Lung (tissue), 16 donors: ENCODE results near the gene ISLR. TPM values are rescaled to one million over a fixed set of nuclear protein-coding genes. Genes with fewer than 3 reads are reported as not detected.
A peak's percentile ranks its signal among the peaks of the same experiment; 100 is the strongest.

Experiments
- ATAC-seq: fragments of 200-7000 bp; cut with Tn5 transposase; one replicate; pipeline ENCODE4 v1.9.1; 2020; ENCODE audit warnings: moderate number of reproducible peaks; ENCODE audit not compliant: insufficient read depth, low FRiP score
- DNase-seq, 3 donors: peaks; one replicate each; pipeline ENCODE4 v3.0.0-alpha.2; 2013 to 2017
- H3K27ac ChIP-seq, 2 donors: one replicate each; pipeline ENCODE4 v1.5.1; 2013; ENCODE audit warnings: mild to moderate bottlenecking in 2 of 2, moderate library complexity in 2 of 2, control low read depth in 1 of 2, inconsistent platforms in 1 of 2, low read depth in 1 of 2, low read length in 1 of 2
- H3K27me3 ChIP-seq, 3 donors: one replicate each; pipeline ENCODE4 v1.5.1; 2013; ENCODE audit warnings: low read length in 2 of 3; ENCODE audit not compliant: control insufficient read depth in 3 of 3, insufficient read depth in 3 of 3
- H3K36me3 ChIP-seq, 4 donors: one replicate each; pipeline ENCODE4 v1.5.1; 2013; ENCODE audit warnings: low read length in 4 of 4, mild to moderate bottlenecking in 1 of 4, moderate library complexity in 1 of 4; ENCODE audit not compliant: control insufficient read depth in 4 of 4, insufficient read depth in 4 of 4
- H3K4me1 ChIP-seq, 5 donors: one replicate each; pipeline ENCODE4 v1.5.1; 2013; ENCODE audit warnings: low read length in 5 of 5, mild to moderate bottlenecking in 2 of 5, moderate library complexity in 1 of 5; ENCODE audit not compliant: control insufficient read depth in 5 of 5, insufficient read depth in 5 of 5
- H3K4me3 ChIP-seq: one replicate; pipeline ENCODE4 v1.5.1; 2013; ENCODE audit warnings: mild to moderate bottlenecking, control low read depth, moderate library complexity
- H3K9ac ChIP-seq, 2 donors: one replicate each; pipeline ENCODE4 v1.5.1; 2013; ENCODE audit warnings: low read length in 2 of 2, control low read depth in 1 of 2; ENCODE audit not compliant: insufficient read depth in 1 of 2
- H3K9me3 ChIP-seq, 4 donors: one replicate each; pipeline ENCODE4 v1.5.1; 2013; ENCODE audit warnings: low read length in 3 of 4, mild to moderate bottlenecking in 1 of 4, moderate library complexity in 1 of 4; ENCODE audit not compliant: control insufficient read depth in 4 of 4, insufficient read depth in 3 of 4
- WGBS, 2 donors: extraction: QIAGEN DNeasy Blood & Tissue Kit; methylation state at CpG; one replicate each; pipeline ENCODE4 v1.1.7; 2013; 5-methylcytosine and 5-hydroxymethylcytosine counted together
- long read RNA-seq, 5 donors: transcript quantifications; one replicate each; lab custom pipeline, GENCODE V29; 2026
- polyA plus RNA-seq, 2 donors: library from polyadenylated mRNA; stranded (reverse); fragments of 200-250 nt; gene quantifications; one replicate each; pipeline ENCODE4 v1.2.1, GENCODE V29; 2013
- total RNA-seq, 2 donors: library from RNA; depleted of rRNA in 1 of 2; stranded (reverse); fragments of >200 nt in 1 of 2; gene quantifications; one replicate each; pipeline ENCODE4 v1.2.1, GENCODE V29; 2014 to 2021
- TF ChIP-seq, protein P1 (sequence below): IDR thresholded peaks from 2 replicates; pipeline ENCODE4 v1.5.1; 2012; ENCODE audit warnings: mild to moderate bottlenecking; ENCODE audit errors: control extremely low read depth, extremely low read depth
- donor health status: control.
- donor health status: control.
- donor health status: Bipolar disorder and iron deficiency.
- donor health status: healthy.
- donor health status: DM: yes; HTN: yes; CAD: no.

ISLR gene, protein sequence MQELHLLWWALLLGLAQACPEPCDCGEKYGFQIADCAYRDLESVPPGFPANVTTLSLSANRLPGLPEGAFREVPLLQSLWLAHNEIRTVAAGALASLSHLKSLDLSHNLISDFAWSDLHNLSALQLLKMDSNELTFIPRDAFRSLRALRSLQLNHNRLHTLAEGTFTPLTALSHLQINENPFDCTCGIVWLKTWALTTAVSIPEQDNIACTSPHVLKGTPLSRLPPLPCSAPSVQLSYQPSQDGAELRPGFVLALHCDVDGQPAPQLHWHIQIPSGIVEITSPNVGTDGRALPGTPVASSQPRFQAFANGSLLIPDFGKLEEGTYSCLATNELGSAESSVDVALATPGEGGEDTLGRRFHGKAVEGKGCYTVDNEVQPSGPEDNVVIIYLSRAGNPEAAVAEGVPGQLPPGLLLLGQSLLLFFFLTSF
- 10 to 100 TPM; 14.6 to 30.4 TPM for total RNA-seq
- 10 to 100 TPM in 1 of 2 donors, 1 to 10 TPM in 1; 2.8 to 13.8 TPM for polyA plus RNA-seq
- long read RNA-seq, donor 1, transcript ISLR-201 (2 exons, 2,371 nt), result major isoform, 16 of 22 reads
- long read RNA-seq, donor 1, transcript ISLR-202 (2 exons, 2,175 nt), result minor isoform, 6 of 22 reads
- long read RNA-seq, donor 1, partial matches to known transcripts, result 0 of 22 reads
- long read RNA-seq, donor 1, other reads (novel, unspliced or antisense), result 0 of 22 reads
- long read RNA-seq, donor 2, transcript ISLR-201 (2 exons, 2,371 nt), result major isoform, 10 of 13 reads
- long read RNA-seq, donor 2, partial matches to known transcripts, result 0 of 13 reads
- long read RNA-seq, donor 2, other reads (novel, unspliced or antisense), result 0 of 13 reads
- long read RNA-seq, donor 3, transcript ISLR-201 (2 exons, 2,371 nt), result major isoform, 13 of 15 reads
- long read RNA-seq, donor 3, partial matches to known transcripts, result 0 of 15 reads
- long read RNA-seq, donor 3, other reads (novel, unspliced or antisense), result 0 of 15 reads
- long read RNA-seq, donor 4, transcript ISLR-201 (2 exons, 2,371 nt), result major isoform, 11 of 13 reads
- long read RNA-seq, donor 4, partial matches to known transcripts, result 0 of 13 reads
- long read RNA-seq, donor 4, other reads (novel, unspliced or antisense), result 0 of 13 reads
- long read RNA-seq, donor 5, transcript ISLR-202 (2 exons, 2,175 nt), result minor isoform, 5 of 33 reads
- long read RNA-seq, donor 5, transcript ISLR-201 (2 exons, 2,371 nt), result major isoform, 20 of 33 reads
- long read RNA-seq, donor 5, partial matches to known transcripts, result 8 of 33 reads
- long read RNA-seq, donor 5, other reads (novel, unspliced or antisense), result 0 of 33 reads

DNA sequence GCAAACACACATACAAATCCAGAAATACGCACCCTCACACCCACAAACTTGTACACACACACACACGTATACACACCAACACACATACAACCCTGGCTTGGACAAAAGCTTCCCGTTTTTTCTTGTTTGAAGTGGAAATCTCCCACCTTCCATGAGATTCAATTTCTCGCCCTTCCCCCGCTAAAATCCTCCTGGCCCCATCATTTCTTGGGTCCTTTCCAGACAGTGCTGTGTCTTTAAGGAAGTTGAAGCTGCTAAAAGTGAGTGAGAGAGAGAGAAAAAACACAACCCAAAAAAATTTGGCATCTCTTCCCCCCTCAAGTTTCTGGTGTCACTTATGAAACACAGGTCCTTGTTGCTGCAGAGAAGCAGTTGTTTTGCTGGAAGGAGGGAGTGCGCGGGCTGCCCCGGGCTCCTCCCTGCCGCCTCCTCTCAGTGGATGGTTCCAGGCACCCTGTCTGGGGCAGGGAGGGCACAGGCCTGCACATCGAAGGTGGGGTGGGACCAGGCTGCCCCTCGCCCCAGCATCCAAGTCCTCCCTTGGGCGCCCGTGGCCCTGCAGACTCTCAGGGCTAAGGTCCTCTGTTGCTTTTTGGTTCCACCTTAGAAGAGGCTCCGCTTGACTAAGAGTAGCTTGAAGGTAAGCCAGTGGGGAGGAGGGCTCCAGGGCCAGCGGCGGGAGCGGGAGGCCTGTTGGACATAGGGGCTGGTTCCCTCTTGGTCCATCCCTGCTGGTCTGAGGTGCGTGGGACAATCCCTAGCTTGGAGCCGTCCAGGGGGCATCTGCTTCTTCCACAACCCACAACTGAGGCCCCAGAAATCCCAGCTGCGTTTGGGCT lies at the start of gene ISLR:
Gene ISLR (plus strand): TSS at position 331 of the 839 bp plus-strand sequence. CDS start 1,149 bp downstream, outside the sequence.
- ATAC-seq, result no peak

DNA sequence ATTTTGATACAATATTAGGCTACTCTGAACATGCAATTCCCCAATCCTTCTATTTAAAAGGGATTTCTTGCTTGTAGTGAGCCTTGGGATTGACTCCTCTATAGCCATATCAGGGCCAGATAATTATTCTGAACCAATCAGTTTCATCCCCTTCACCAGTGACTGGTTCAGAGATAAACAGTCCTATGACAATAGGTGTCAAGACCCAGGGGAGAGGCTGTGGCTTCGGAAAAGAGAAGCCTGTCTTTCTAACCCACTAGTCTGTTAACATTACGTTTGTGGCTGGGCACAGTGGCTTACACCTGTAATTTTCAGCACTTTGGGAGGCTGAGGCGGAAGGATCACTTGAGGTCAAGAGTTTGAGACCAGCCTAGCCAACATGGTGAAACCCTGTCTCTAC lies 49.3 kb upstream of the ISLR start:
- H3K9ac ChIP-seq, result no peak overlapping the region
- H3K27ac ChIP-seq, result no peak overlapping the region
- DNase-seq (no peak), ATAC-seq (no peak)
- TF ChIP-seq, protein P1, sequence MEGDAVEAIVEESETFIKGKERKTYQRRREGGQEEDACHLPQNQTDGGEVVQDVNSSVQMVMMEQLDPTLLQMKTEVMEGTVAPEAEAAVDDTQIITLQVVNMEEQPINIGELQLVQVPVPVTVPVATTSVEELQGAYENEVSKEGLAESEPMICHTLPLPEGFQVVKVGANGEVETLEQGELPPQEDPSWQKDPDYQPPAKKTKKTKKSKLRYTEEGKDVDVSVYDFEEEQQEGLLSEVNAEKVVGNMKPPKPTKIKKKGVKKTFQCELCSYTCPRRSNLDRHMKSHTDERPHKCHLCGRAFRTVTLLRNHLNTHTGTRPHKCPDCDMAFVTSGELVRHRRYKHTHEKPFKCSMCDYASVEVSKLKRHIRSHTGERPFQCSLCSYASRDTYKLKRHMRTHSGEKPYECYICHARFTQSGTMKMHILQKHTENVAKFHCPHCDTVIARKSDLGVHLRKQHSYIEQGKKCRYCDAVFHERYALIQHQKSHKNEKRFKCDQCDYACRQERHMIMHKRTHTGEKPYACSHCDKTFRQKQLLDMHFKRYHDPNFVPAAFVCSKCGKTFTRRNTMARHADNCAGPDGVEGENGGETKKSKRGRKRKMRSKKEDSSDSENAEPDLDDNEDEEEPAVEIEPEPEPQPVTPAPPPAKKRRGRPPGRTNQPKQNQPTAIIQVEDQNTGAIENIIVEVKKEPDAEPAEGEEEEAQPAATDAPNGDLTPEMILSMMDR, result no peak
- no peaks in the 10 kb centered on the region for H3K9me3 ChIP-seq
- H3K4me1 ChIP-seq, result peaks cover 0 to 11% (median 7%) of the 10 kb centered on the region in 5 donors
- H3K36me3 ChIP-seq, result no peaks in the 10 kb centered on the region
- peaks cover 0 to 51% (median 24%) of the 10 kb centered on the region in 3 donors for H3K27me3 ChIP-seq
- 73 to 84% methylated on average over 3 of the region's 3 CpGs for WGBS, 2 donors
- H3K4me3 ChIP-seq, result no peak overlapping the region

More for the DNA sequence above, at the start of gene ISLR:
- peaks cover 0 to 8% (median 0%) of the 10 kb centered on the region in 4 donors for H3K36me3 ChIP-seq
- 53 to 68% methylated on average over 19 to 20 of the region's 20 CpGs for WGBS, 2 donors
- peak; percentile 82 to 99 (median 98) for DNase-seq
- peak within 1 kb of the TSS in 1 of 2 donors; percentile 67 for H3K9ac ChIP-seq
- no peaks in the 10 kb centered on the region for H3K27me3 ChIP-seq
- TF ChIP-seq, protein P1, result no peak
- no peaks in the 10 kb centered on the region for H3K9me3 ChIP-seq
- no peak within 1 kb of the TSS for H3K4me3 ChIP-seq
- peak within 1 kb of the TSS; percentile 14 to 33 for H3K27ac ChIP-seq
- peaks cover under 1 to 92% (median 49%) of the 10 kb centered on the region in 5 donors for H3K4me1 ChIP-seq

DNA sequence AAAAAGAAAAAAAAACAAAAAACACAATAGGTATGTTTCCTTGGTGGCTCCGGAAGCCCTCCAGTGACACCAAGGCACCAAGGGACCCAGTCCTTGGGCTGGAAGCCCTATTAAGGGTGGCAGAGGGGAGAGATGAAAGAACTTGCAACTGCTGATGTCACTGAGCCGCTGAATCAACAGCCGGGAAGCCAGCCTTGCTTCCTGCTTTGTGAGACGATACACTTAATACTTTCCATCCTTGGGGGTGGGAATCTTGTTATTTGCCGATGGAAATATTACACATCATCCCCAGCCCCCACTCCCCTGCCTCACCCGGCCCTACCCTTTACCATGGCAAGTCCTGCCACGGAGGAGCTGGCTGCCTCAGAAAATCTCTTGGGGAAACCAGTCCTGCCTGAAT lies 48.8 kb upstream of the ISLR start:
- no peaks in the 10 kb centered on the region for H3K9me3 ChIP-seq
- H3K27me3 ChIP-seq, result peaks cover 0 to 57% (median 30%) of the 10 kb centered on the region in 3 donors
- no peak overlapping the region for H3K27ac ChIP-seq
- H3K36me3 ChIP-seq, result no peaks in the 10 kb centered on the region
- TF ChIP-seq, protein P1, result no peak
- no peak for DNase-seq
- WGBS, 2 donors, result 66 to 77% methylated on average over 7 of the region's 7 CpGs
- no peak for ATAC-seq
- H3K4me3 ChIP-seq, result no peak overlapping the region
- H3K4me1 ChIP-seq, result peaks cover 0 to 16% (median 7%) of the 10 kb centered on the region in 5 donors
- H3K9ac ChIP-seq, result no peak overlapping the region
